RWPE2 (cell line): ENCODE measurements around the gene GNAT1.

Source experiments
- ATAC-seq: fragments of 200-7000 bp; cut with Tn5 transposase; 3 replicates; pipeline ENCODE4 v1.9.1; 2021; ENCODE audit warnings: low read depth
- DNase-seq: peaks from one replicate; pipeline ENCODE4 v3.0.0-alpha.2; 2020; ENCODE audit warnings: low spot score
- H3K27ac ChIP-seq: fragments of 450-650 bp; 2 replicates; pipeline ENCODE4 v1.5.1; 2017; ENCODE audit warnings: mild to moderate bottlenecking; ENCODE audit not compliant: poor library complexity, severe bottlenecking
- H3K27me3 ChIP-seq: fragments of 250-450 bp; sonication (Bioruptor Pico); 2 replicates; pipeline ENCODE4 v1.5.1; 2021; ENCODE audit warnings: mild to moderate bottlenecking, moderate library complexity; ENCODE audit not compliant: insufficient read depth, poor library complexity, severe bottlenecking
- H3K36me3 ChIP-seq: fragments of 250-450 bp; sonication (Bioruptor Pico); 2 replicates; pipeline ENCODE4 v1.5.1; 2020; ENCODE audit warnings: low read depth, mild to moderate bottlenecking, moderate library complexity
- H3K4me1 ChIP-seq: fragments of 250-450 bp; sonication (Bioruptor Pico); 2 replicates; pipeline ENCODE4 v1.5.1; 2021; ENCODE audit warnings: mild to moderate bottlenecking, moderate library complexity; ENCODE audit not compliant: insufficient read depth, poor library complexity, severe bottlenecking
- H3K4me3 ChIP-seq: fragments of 250-450 bp; sonication (Bioruptor Pico); 2 replicates; pipeline ENCODE4 v1.5.1; 2021; ENCODE audit warnings: mild to moderate bottlenecking, moderate library complexity; ENCODE audit not compliant: severe bottlenecking
- H3K9me3 ChIP-seq: fragments of 250-450 bp; sonication (Bioruptor Pico); 2 replicates; pipeline ENCODE4 v1.5.1; 2021; ENCODE audit warnings: mild to moderate bottlenecking, moderate library complexity; ENCODE audit not compliant: severe bottlenecking
- CTCF ChIP-seq: fragments of 450-650 bp; IDR thresholded peaks from one replicate; pipeline ENCODE4 v1.5.1; 2017; ENCODE audit warnings: mild to moderate bottlenecking, moderate library complexity; ENCODE audit not compliant: poor library complexity, severe bottlenecking

Gene GNAT1

GRCh38 chr3:50190936-50191660 lies at the start of gene GNAT1:
Gene GNAT1 (plus strand): TSS chr3:50191610. CDS start chr3:50191726, 116 bp downstream.
- Histone ChIP-seq H3K9me3 (no peaks in the 10 kb centered on the region), H3K27ac (no peak within 1 kb of the TSS), H3K27me3 (peaks cover 20% of the 10 kb centered on the region), H3K4me1 (no peaks in the 10 kb centered on the region), H3K4me3 (no peak within 1 kb of the TSS), H3K36me3 (peaks cover 21% of the 10 kb centered on the region)
- DNase-seq, result no peak
- ATAC-seq, result no peak
- TF ChIP-seq CTCF, result no peak

DNA sequence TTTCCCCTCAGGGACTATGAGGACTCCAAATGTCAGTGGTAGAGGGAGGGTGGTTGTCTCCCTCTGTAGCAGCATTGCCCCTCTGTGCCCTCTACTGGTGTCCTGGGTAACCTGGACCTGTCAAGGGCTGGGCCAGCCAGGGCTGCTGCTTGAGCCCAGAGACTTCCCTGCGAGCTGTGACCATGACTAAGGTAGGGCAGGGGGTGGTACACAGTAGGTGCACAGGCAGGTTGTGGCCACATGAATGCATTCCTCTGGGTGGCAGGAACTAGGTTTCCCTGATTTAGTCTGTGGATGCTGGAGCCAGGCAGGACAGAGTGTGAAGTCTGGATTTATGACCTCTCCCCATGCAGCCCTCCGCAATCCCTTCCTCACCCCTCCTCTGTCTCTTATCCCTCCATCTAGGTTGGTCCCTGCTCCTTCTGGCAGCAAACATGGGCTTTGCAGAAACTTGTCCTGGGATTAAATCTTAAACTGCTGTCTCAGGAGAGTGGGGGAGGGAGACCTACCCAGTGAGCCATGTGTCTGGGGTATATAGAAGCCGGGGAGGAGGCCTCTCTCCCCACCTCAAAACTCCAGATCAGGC lies 45.0 kb upstream of the GNAT1 start:
- TF ChIP-seq CTCF, result no peak
- Histone ChIP-seq H3K4me1 (peaks cover 25% of the 10 kb centered on the region), H3K27ac (peak overlapping the region; percentile 27), H3K4me3 (no peak overlapping the region), H3K9me3 (no peaks in the 10 kb centered on the region), H3K36me3 (no peaks in the 10 kb centered on the region), H3K27me3 (no peaks in the 10 kb centered on the region)
- DNase-seq (no peak), ATAC-seq (peak; percentile 34)

- no peak overlapping the region for H3K4me3 ChIP-seq
- H3K27me3 ChIP-seq, result no peaks in the 10 kb centered on the region
- H3K27ac ChIP-seq, result peak overlapping the region; percentile 27
- no peak for DNase-seq
- H3K36me3 ChIP-seq, result no peaks in the 10 kb centered on the region
- no peaks in the 10 kb centered on the region for H3K9me3 ChIP-seq
- TF ChIP-seq CTCF, result no peak
- H3K4me1 ChIP-seq, result peaks cover 31% of the 10 kb centered on the region
- ATAC-seq, result no peak
Measured at GRCh38 chr3:50147016-50147415, 44.4 kb upstream of the GNAT1 start.

DNA sequence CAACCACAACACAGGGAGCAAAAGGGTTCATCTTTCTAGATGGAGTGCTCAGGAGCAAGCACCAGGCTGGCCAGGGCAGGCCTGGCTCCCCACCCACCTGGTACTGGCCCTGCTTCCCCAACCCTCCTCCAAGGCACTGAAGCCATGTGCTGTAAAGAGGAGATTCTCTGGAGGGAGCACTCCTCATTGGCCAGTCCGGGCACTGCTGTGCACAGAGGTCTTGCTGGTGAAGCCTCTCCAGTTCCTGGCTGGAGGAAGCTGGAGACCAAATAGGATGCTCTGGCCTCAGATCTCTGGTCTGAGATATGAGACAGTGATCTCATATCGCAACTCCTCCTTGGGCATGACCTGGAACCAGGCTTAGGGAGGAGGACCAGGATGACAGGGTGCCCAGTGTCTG lies 44.0 kb upstream of the GNAT1 start:
- H3K36me3 ChIP-seq, result no peaks in the 10 kb centered on the region
- no peak overlapping the region for H3K4me3 ChIP-seq
- TF ChIP-seq CTCF, result no peak
- no peak overlapping the region for H3K27ac ChIP-seq
- H3K4me1 ChIP-seq, result peaks cover 36% of the 10 kb centered on the region
- ATAC-seq (no peak), DNase-seq (no peak)
- no peaks in the 10 kb centered on the region for H3K27me3 ChIP-seq
- no peaks in the 10 kb centered on the region for H3K9me3 ChIP-seq

DNA sequence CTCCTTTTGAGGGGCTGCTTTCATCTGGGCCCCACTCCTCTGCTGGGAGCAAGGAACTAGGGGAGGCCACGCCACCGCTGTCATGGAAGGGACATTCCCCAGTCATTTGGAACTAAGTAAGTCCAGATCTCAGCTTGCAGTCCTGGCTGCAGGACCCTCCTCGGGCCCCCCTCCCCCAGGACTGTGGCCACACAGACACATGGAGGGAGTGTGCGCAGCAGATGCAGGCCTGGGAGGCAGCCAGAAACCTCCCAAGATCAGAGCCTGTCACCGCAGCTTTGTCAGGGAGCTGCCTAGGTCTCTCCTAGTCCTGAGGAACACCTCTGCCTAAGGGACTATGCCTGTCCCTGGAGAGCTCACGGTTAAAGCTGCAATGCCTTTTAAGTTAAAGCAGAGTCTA lies 43.5 kb upstream of the GNAT1 start:
- peaks cover 37% of the 10 kb centered on the region for H3K4me1 ChIP-seq
- no peak overlapping the region for H3K27ac ChIP-seq
- no peak for ATAC-seq
- DNase-seq, result no peak
- H3K36me3 ChIP-seq, result no peaks in the 10 kb centered on the region
- no peaks in the 10 kb centered on the region for H3K27me3 ChIP-seq
- H3K4me3 ChIP-seq, result no peak overlapping the region
- no peak for TF ChIP-seq CTCF
- H3K9me3 ChIP-seq, result no peaks in the 10 kb centered on the region
